ENCODE results near the gene C17orf113. TPM values are rescaled to one million over a fixed set of nuclear protein-coding genes. Genes with fewer than 3 reads are reported as not detected.
"Not testable (repeated sequence)": the region's sequence is repeated elsewhere in the genome, so short reads cannot be mapped to it uniquely, and the experiment has no call there.

Gene C17orf113
- total and polyA plus RNA-seq, 2 of the 4 experiments (the other 2 are of a cell fraction) = under 0.01 to 0.03 TPM

DNA sequence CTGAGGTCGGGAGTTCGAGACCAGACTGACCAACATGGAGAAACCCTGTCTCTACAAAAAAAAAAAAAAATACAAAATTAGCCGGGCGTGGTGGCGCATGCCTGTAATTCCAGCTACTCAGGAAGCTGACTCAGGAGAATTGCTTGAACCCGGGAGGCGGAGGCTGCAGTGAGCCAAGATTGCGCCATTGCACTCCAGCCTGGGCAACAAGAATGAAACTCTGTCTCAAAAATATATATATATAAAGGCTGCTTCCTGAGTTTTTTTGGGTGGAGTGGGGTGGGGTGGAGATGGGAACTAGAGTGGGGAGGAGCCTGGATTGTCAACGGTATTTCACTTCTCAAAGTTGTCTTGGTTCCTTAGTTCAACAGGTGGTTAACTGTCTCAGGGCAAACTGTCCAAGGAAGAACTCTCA is 40.1 kb downstream of the C17orf113 start:
- H3K27ac ChIP-seq (ENCODE audit: insufficient read depth, low read length); H2AFZ ChIP-seq (replicated peaks; ENCODE audit: low read length, poor library complexity); H3K4me2 ChIP-seq (ENCODE audit: low read depth, low read length); H3K36me3 ChIP-seq (ENCODE audit: control insufficient read depth, insufficient read depth, low read length); H3K18ac ChIP-seq (ENCODE audit: low read depth, low read length); H2BK15ac ChIP-seq (ENCODE audit: low read depth, low read length); H2BK120ac ChIP-seq (ENCODE audit: low read depth, low read length); H3K14ac ChIP-seq (replicated peaks; ENCODE audit: low read depth, low read length); H3K4me1 ChIP-seq (ENCODE audit: control insufficient read depth, insufficient read depth, low read length); H3K23ac ChIP-seq (ENCODE audit: low read depth, low read length); H3K9me1 ChIP-seq (ENCODE audit: insufficient read depth, low read length); H4K5ac ChIP-seq (ENCODE audit: low read depth, low read length); in situ Hi-C loops (cut with MboI; ENCODE audit: low sequenced_read_pairs); H3K9me3 ChIP-seq (ENCODE audit: control insufficient read depth, insufficient read depth, low read length); dilution Hi-C loops (cut with HindIII; ENCODE audit: low sequenced_read_pairs, unreplicated experiment); H3K4me3 ChIP-seq (ENCODE audit: insufficient read depth, low read depth, low read length); H3K9ac ChIP-seq (ENCODE audit: low read depth, low read length); H2AK5ac ChIP-seq (ENCODE audit: low read depth, low read length); H4K91ac ChIP-seq (ENCODE audit: insufficient read depth, low read depth, low read length); intact Hi-C loops (cut with micrococcal nuclease); H2AK9ac ChIP-seq (replicated peaks; ENCODE audit: low read depth, low read length, poor library complexity); H3K56ac ChIP-seq (ENCODE audit: extremely low read depth, insufficient read depth, low read length); H3K27me3 ChIP-seq (ENCODE audit: control insufficient read depth, insufficient read depth, low read length); BruUV-seq (replicated peaks); H2BK20ac ChIP-seq (ENCODE audit: low read depth, low read length); CTCF ChIA-PET; DNase-seq; H2BK5ac ChIP-seq (ENCODE audit: low read depth, low read length, poor library complexity, severe bottlenecking); H3K4ac ChIP-seq (ENCODE audit: low read depth, low read length): not testable (repeated sequence)
- POLR2A ChIA-PET (ENCODE audit: unreplicated experiment) = interaction anchor here (0.6 kb wide), 1 partner anchor 305 kb away, joined by 5 read pairs; no protein-coding TSS in a partner anchor
- TF ChIP-seq CEBPB (IDR thresholded peaks at IDR 0.05; ENCODE audit: low read depth, low read length) = 0 out of 2 replicates have a peak, but pooled peaks have one; percentile 23
- H4K8ac ChIP-seq (ENCODE audit: low read depth in 2 of 2, low read length in 2 of 2) = peak overlapping the region in 1 of 2 experiments; percentile 60; a peak in 3 of 4 replicates
- peak; percentile 24; the same call in 1 of the 2 replicates for ATAC-seq (ENCODE audit: low read depth)
- no CpG with 5 or more reads among the region's 9 CpGs for WGBS, 2 experiments (ENCODE audit: extremely low coverage in 2 of 2, insufficient read length in 1 of 2)
- H4K20me1 ChIP-seq (ENCODE audit: insufficient read depth, low read length) = peaks cover 63% of the 10 kb centered on the region
- peaks cover 0 to 59% of the 10 kb centered on the region in 2 experiments; a peak in 2 of 4 replicates for H3K79me1 ChIP-seq (ENCODE audit: low read depth in 1 of 2, low read length in 2 of 2)

Measured in IMR-90 (cell line).